Measurements from ENCODE around the gene RPL11.

Gene RPL11

GRCh38 chr1:23679815-23680214, 11.8 kb upstream of the RPL11 start:
- TF ChIP-seq TEAD4 (IDR thresholded peaks at IDR 0.05) (no peak), RAD21 (IDR thresholded peaks at IDR 0.05; ENCODE audit: low read depth) (no peak), EP300 (IDR thresholded peaks at IDR 0.05; ENCODE audit: borderline replicate concordance) (no peak), ZBTB7A (IDR thresholded peaks at IDR 0.05; ENCODE audit: low read depth) (no peak), MAX (IDR thresholded peaks at IDR 0.05) (no peak), EGR1 (IDR thresholded peaks at IDR 0.05) (no peak), TAF1 (IDR thresholded peaks at IDR 0.05; ENCODE audit: low read depth) (no peak), USF1 (IDR thresholded peaks at IDR 0.05) (no peak), REST (IDR thresholded peaks at IDR 0.05; ENCODE audit: low read depth) (no peak), CREB1 (IDR thresholded peaks at IDR 0.05; ENCODE audit: low read depth) (no peak), FOXM1 (IDR thresholded peaks at IDR 0.05; ENCODE audit: borderline replicate concordance, low read depth) (no peak), YY1 (IDR thresholded peaks at IDR 0.05; ENCODE audit: low read depth) (no peak), TCF12 (IDR thresholded peaks at IDR 0.05; ENCODE audit: low read depth) (no peak), NFIC (IDR thresholded peaks at IDR 0.05) (no peak), CEBPB (IDR thresholded peaks at IDR 0.05) (no peak)

- no peak for TF ChIP-seq TEAD4 (IDR thresholded peaks at IDR 0.05)
- no peak for TF ChIP-seq NFIC (IDR thresholded peaks at IDR 0.05)
- no peak for TF ChIP-seq RAD21 (IDR thresholded peaks at IDR 0.05; ENCODE audit: low read depth)
- TF ChIP-seq ZBTB7A (IDR thresholded peaks at IDR 0.05; ENCODE audit: low read depth): no peak
- no peak for TF ChIP-seq YY1 (IDR thresholded peaks at IDR 0.05; ENCODE audit: low read depth)
- no peak for TF ChIP-seq CREB1 (IDR thresholded peaks at IDR 0.05; ENCODE audit: low read depth)
- no peak for TF ChIP-seq EP300 (IDR thresholded peaks at IDR 0.05; ENCODE audit: borderline replicate concordance)
- TF ChIP-seq MAX (IDR thresholded peaks at IDR 0.05): no peak
- no peak for TF ChIP-seq CEBPB (IDR thresholded peaks at IDR 0.05)
- TF ChIP-seq FOXM1 (IDR thresholded peaks at IDR 0.05; ENCODE audit: borderline replicate concordance, low read depth): no peak
- no peak for TF ChIP-seq USF1 (IDR thresholded peaks at IDR 0.05)
- TF ChIP-seq REST (IDR thresholded peaks at IDR 0.05; ENCODE audit: low read depth): no peak
- no peak for TF ChIP-seq TCF12 (IDR thresholded peaks at IDR 0.05; ENCODE audit: low read depth)
- TF ChIP-seq TAF1 (IDR thresholded peaks at IDR 0.05; ENCODE audit: low read depth): no peak
- TF ChIP-seq EGR1 (IDR thresholded peaks at IDR 0.05): no peak
Observed at GRCh38 chr1:23682946-23683345, 8.7 kb upstream of the RPL11 start.

GRCh38 chr1:23684415-23684814, 7.2 kb upstream of the RPL11 start:
- TF ChIP-seq ZBTB7A (IDR thresholded peaks at IDR 0.05; ENCODE audit: low read depth): no peak
- no peak for TF ChIP-seq EP300 (IDR thresholded peaks at IDR 0.05; ENCODE audit: borderline replicate concordance)
- no peak for TF ChIP-seq TEAD4 (IDR thresholded peaks at IDR 0.05)
- TF ChIP-seq RAD21 (IDR thresholded peaks at IDR 0.05; ENCODE audit: low read depth): no peak
- TF ChIP-seq MAX (IDR thresholded peaks at IDR 0.05): no peak
- TF ChIP-seq YY1 (IDR thresholded peaks at IDR 0.05; ENCODE audit: low read depth): no peak
- no peak for TF ChIP-seq CEBPB (IDR thresholded peaks at IDR 0.05)
- no peak for TF ChIP-seq EGR1 (IDR thresholded peaks at IDR 0.05)
- TF ChIP-seq CREB1 (IDR thresholded peaks at IDR 0.05; ENCODE audit: low read depth): no peak

GRCh38 chr1:23692308-23692871, 784 bp downstream of the RPL11 start:
- TF ChIP-seq CEBPB (IDR thresholded peaks at IDR 0.05): no peak
- no peak for TF ChIP-seq CREB1 (IDR thresholded peaks at IDR 0.05; ENCODE audit: low read depth)
- TF ChIP-seq TAF1 (IDR thresholded peaks at IDR 0.05; ENCODE audit: low read depth): no peak
- no peak for TF ChIP-seq REST (IDR thresholded peaks at IDR 0.05; ENCODE audit: low read depth)
- no peak for TF ChIP-seq MAX (IDR thresholded peaks at IDR 0.05)
- no peak for TF ChIP-seq NFIC (IDR thresholded peaks at IDR 0.05)
- TF ChIP-seq RAD21 (IDR thresholded peaks at IDR 0.05; ENCODE audit: low read depth): no peak
- TF ChIP-seq FOXM1 (IDR thresholded peaks at IDR 0.05; ENCODE audit: borderline replicate concordance, low read depth): no peak
